Measurements from ENCODE around the gene KIF23. TPM values are rescaled to one million over a fixed set of nuclear protein-coding genes. Genes with fewer than 3 reads are reported as not detected.
A peak's percentile ranks its signal among the peaks of the same experiment; 100 is the strongest.

The KIF23 gene
- total and polyA plus RNA-seq, 2 experiments from 2014 or later, result 52.9 to 103 TPM

DNA sequence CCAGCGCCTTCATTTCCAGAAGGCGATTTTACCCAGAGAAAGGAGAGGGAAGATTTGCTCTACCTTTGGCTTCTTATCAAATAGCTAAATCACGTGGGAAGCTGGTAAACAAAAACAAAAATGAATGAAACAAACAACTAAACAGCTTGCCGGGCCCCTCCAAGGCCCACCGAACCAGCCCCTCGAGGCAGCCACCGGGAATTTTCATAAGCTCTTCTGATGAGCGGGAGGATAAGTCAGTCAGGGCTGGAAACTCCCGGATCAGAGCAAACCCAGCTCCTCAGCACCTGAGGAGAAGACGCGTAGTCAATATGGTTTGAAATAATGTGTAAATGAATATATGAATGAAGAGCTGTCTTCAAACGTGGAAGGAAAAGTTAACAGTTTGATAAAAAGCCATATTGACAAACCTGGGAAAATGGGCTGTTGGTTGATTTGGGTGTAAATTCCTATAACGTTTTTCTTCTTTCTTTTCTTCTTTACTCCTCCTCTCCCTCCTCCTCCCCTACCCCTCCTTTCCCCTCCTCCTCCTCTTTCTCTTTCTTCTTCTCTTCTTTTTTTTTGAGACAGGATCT lies 49.1 kb downstream of the KIF23 start:
- no peaks in the 10 kb centered on the region for H3K79me2 ChIP-seq (replicated peaks; ENCODE audit: insufficient read depth)
- Mint-ChIP-seq H3K9me3 (no peaks in the 10 kb centered on the region; the same call in 2 of the 3 replicates), H3K4me1 (peaks cover 6% of the 10 kb centered on the region; the same call in 2 of the 3 replicates), H3K27me3 (ENCODE audit: insufficient read depth, low read depth, poor library complexity) (peaks cover 3% of the 10 kb centered on the region), H3K27ac (peak overlapping the region; percentile 91), H3K36me3 (ENCODE audit: low read depth) (peaks cover 8% of the 10 kb centered on the region; the same call in 2 of the 3 replicates), H3K4me3 (peak overlapping the region; percentile 81)
- H3F3A ChIP-seq (replicated peaks; ENCODE audit: low read depth), result 0 out of 2 replicates have a peak, but pooled peaks cover 3% of the 10 kb centered on the region
- TF ChIP-seq ETS1 (IDR thresholded peaks at IDR 0.05) (no peak), EZH2phosphoT487 (IDR thresholded peaks at IDR 0.05; ENCODE audit: unreplicated experiment) (no peak), NANOG (IDR thresholded peaks at IDR 0.05; ENCODE audit: borderline replicate concordance) (no peak), ZNF462 (CRISPR knock-in tag; IDR thresholded peaks at IDR 0.05) (no peak), ZNF331 (CRISPR knock-in tag; IDR thresholded peaks at IDR 0.05; ENCODE audit: low read depth) (no peak), CREB1 (CRISPR knock-in tag; IDR thresholded peaks at IDR 0.05; ENCODE audit: low read depth) (no peak), EZH2 (IDR thresholded peaks at IDR 0.05; ENCODE audit: low read depth, unreplicated experiment) (no peak), JUNB (IDR thresholded peaks at IDR 0.05; ENCODE audit: unreplicated experiment) (no peak), STAT1 (IDR thresholded peaks at IDR 0.05; ENCODE audit: unreplicated experiment) (no peak), ZNF114 (CRISPR knock-in tag; IDR thresholded peaks at IDR 0.05) (no peak), POLR2AphosphoS5 (IDR thresholded peaks at IDR 0.05; ENCODE audit: low read depth) (no peak)
- TF ChIP-seq, protein P1, sequence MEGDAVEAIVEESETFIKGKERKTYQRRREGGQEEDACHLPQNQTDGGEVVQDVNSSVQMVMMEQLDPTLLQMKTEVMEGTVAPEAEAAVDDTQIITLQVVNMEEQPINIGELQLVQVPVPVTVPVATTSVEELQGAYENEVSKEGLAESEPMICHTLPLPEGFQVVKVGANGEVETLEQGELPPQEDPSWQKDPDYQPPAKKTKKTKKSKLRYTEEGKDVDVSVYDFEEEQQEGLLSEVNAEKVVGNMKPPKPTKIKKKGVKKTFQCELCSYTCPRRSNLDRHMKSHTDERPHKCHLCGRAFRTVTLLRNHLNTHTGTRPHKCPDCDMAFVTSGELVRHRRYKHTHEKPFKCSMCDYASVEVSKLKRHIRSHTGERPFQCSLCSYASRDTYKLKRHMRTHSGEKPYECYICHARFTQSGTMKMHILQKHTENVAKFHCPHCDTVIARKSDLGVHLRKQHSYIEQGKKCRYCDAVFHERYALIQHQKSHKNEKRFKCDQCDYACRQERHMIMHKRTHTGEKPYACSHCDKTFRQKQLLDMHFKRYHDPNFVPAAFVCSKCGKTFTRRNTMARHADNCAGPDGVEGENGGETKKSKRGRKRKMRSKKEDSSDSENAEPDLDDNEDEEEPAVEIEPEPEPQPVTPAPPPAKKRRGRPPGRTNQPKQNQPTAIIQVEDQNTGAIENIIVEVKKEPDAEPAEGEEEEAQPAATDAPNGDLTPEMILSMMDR (conservative IDR thresholded peaks at IDR 0.05; ENCODE audit: low read depth in 2 of 2), result no peak
- TF ChIP-seq, protein P2, sequence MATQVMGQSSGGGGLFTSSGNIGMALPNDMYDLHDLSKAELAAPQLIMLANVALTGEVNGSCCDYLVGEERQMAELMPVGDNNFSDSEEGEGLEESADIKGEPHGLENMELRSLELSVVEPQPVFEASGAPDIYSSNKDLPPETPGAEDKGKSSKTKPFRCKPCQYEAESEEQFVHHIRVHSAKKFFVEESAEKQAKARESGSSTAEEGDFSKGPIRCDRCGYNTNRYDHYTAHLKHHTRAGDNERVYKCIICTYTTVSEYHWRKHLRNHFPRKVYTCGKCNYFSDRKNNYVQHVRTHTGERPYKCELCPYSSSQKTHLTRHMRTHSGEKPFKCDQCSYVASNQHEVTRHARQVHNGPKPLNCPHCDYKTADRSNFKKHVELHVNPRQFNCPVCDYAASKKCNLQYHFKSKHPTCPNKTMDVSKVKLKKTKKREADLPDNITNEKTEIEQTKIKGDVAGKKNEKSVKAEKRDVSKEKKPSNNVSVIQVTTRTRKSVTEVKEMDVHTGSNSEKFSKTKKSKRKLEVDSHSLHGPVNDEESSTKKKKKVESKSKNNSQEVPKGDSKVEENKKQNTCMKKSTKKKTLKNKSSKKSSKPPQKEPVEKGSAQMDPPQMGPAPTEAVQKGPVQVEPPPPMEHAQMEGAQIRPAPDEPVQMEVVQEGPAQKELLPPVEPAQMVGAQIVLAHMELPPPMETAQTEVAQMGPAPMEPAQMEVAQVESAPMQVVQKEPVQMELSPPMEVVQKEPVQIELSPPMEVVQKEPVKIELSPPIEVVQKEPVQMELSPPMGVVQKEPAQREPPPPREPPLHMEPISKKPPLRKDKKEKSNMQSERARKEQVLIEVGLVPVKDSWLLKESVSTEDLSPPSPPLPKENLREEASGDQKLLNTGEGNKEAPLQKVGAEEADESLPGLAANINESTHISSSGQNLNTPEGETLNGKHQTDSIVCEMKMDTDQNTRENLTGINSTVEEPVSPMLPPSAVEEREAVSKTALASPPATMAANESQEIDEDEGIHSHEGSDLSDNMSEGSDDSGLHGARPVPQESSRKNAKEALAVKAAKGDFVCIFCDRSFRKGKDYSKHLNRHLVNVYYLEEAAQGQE (IDR thresholded peaks at IDR 0.05; ENCODE audit: unreplicated experiment), result no peak
- ATAC-seq (no peak), DNase-seq (ENCODE audit: low spot score) (no peak)
- peak overlapping the region; percentile 30; the same call in 1 of the 2 replicates for H2AFZ ChIP-seq
- peak overlapping the region; percentile 85 for H3K27ac ChIP-seq (ENCODE audit: low read depth)
- H3K4me2 ChIP-seq, result peak overlapping the region; percentile 82
- no peaks in the 10 kb centered on the region for H3K9me2 ChIP-seq (ENCODE audit: insufficient read depth)
- no peaks in the 10 kb centered on the region for H3K27me3 ChIP-seq (ENCODE audit: insufficient read depth)
- peak overlapping the region; percentile 52 for H3K4me3 ChIP-seq
- 0 out of 2 replicates have a peak, but pooled peaks cover 4% of the 10 kb centered on the region for H4K20me1 ChIP-seq (replicated peaks; ENCODE audit: insufficient read depth)
- H3K4me1 ChIP-seq (ENCODE audit: insufficient read depth), result no peaks in the 10 kb centered on the region
- no peaks in the 10 kb centered on the region for H3K36me3 ChIP-seq (ENCODE audit: insufficient read depth)

All from GM23338 (cell line).